DOHH2 (cell line): ENCODE measurements around the gene STX1A.

Experiments
- CTCF ChIP-seq: fragments of 200-600 bp; sonication (generic); IDR thresholded peaks from one replicate; pipeline ENCODE4 v1.5.1; 2014; ENCODE audit warnings: antibody characterized with exemption, mild to moderate bottlenecking, low read depth, low read length; ENCODE audit not compliant: poor library complexity, severe bottlenecking
- EZH2phosphoT487 ChIP-seq: fragments of 200-600 bp; sonication (generic); IDR thresholded peaks from 2 replicates; pipeline ENCODE4 v1.6.1; 2017; ENCODE audit warnings: borderline replicate concordance, mild to moderate bottlenecking, antibody characterized with exemption, low read length, moderate library complexity, mixed read lengths

- TF ChIP-seq CTCF (no peak), EZH2phosphoT487 (no peak)
Observed at GRCh38 chr7:73721377-73721817, 1.9 kb upstream of the STX1A start.
